HL-60/S4 (cell line): Measurements from ENCODE around the gene EIF4E1B.

Source experiments
- in situ Hi-C: fragments of 300-500 bp; cut with MboI; formaldehyde crosslinking; loops from 2 replicates; pipeline ENCODE4 v1.14.3; 2022; ENCODE audit warnings: low sequenced_read_pairs

The EIF4E1B gene

DNA sequence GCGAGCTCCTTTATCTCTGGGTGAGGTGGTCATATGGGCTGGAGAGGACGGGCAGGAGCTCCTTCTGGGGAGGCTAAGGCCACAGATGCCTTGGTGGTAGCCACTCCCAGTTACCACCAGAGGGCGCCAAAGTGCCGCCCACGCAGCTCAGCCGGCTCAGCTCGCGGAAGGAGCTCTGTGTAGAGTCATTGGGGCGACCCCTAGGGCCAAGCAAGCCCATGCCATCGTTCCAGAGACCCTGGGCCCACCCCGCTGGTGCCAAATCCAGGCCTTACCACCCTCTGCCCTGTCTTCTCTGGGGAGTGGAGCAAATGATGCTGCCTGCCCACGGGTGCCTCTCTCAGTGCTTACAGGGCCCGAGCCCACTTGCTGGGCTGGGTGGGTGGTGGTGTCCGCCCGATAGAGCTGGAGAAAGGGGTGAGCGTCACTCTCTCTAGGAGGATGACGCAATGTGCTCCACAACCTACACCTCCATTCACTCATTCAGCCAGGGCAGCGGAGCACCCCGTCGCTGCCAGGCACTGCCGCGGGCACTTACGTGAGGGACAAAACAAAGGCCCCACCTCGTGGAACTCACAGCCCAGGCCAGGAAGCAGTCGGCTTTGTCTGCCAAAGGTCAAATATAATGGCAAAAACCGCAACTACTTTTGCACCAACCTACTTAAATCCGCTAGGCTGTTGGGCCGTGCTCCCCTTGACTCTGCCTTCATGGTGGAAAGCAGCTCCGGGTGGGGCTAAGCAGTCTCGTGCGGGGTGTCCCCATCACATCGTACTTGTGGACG lies 30.6 kb downstream of the EIF4E1B start:
- in situ Hi-C loops, result loop anchor here (10.0 kb wide), 1 partner anchor 294 kb away; no protein-coding TSS in a partner anchor

DNA sequence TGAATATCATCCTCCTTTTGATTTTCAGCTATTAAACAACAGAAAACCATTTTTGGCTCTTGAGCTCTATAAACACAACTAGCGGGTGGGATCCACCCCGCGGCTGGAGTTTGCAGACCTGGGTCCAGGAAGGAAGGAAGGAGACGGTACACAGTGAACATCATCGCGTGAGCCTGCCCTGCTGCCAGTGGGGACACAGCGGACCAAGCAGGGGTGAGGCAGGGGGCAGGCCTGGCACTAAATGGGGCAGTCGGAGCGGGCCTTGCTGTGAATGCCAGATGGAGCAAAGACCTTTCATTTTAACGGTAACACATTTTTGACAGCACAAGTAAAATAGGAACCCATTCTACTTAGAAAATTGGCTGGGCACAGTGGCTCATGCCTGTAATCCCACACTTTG lies 31.2 kb downstream of the EIF4E1B start:
- in situ Hi-C loops, result loop anchor here (10.0 kb wide), 1 partner anchor 293 kb away; no protein-coding TSS in a partner anchor

DNA sequence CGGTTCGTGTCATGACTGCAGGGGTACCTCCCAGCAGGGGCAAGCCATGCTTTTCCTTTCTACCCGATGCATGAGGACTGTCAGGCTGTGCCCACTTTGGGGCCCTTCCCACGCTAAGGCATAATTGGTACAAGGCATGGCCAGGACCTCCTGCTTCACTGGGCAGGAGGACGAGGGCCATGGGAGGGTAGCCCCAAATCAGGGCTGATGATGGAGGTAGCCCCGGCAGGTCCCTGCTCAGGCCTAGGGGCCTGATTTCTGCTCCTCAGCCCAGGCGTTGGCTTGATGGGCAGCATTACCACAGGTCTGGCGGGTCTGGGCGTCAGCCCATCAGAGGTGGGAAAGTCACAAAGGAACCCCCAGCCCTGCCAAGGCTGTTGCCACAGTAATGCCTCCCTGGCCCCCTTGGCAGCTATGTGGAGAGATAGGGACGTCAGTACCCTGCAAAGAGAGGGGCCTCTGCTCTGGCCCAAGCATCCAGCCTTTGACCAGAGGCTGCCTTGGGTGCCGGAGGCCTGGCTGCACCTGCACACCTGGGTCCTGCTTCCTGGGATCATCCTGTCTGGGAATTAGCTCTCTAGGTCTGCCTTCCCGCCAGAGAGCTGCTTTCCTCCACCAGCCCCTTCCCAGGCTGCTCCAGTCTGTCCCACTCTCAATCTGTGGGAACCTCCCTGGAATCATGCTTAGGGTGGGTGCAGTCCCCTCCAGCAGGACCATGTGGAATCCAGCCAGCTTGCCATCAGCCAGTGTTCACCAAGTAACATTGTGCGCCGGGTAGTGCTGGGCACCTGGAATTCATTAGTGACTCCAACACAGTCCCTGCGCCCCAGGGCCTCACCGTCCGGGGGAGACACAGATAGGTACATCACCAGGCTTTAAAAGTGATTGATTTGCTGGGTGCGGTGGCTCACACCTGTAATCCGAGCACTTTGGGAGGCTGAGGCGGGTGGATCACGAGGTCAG lies 32.2 kb downstream of the EIF4E1B start:
- in situ Hi-C loops, result loop anchor here (10.0 kb wide), 1 partner anchor 292 kb away; no protein-coding TSS in a partner anchor

DNA sequence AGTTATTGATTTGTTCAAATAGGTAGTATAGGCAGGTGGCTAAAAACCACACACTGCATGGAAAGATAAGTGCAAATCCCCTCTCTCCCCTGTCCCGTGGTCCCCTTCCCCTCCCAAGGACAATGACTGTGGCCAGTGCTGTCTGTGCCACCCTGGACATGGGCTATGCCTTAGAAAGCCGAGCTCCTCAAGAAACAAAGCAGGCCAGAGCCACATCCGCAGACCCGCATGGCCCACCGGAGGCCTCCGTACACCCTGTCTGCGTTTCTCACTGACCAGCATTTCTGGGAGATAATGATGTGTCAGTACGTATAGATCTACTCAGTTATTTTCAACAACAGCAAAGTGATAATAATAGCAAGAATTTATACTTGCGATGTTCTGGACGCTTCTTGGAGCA lies 33.1 kb downstream of the EIF4E1B start:
- in situ Hi-C loops, result loop anchor here (10.0 kb wide), 1 partner anchor 291 kb away; no protein-coding TSS in a partner anchor

DNA sequence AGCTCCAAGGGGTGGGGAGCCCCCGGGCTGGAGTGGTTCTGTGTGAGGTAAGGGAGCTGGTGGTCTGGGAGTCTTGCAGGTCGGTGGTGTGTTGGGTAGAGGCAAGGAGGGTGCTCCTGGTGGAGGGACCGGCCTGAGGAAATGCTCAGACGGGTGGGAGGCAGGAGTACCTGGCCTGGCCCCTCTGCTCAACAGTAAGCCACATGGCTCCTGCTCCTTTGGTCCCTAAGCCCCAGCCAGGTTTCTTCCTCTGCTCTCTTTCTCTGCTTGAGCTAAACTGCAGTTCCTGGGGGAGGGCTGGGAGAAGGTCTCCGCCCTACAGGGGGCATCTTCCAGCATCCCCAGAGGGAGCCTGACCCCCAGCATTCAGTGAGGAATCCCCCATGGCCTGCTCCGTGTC lies 34.0 kb downstream of the EIF4E1B start:
- in situ Hi-C loops, result loop anchor here (10.0 kb wide), 1 partner anchor 290 kb away; no protein-coding TSS in a partner anchor

DNA sequence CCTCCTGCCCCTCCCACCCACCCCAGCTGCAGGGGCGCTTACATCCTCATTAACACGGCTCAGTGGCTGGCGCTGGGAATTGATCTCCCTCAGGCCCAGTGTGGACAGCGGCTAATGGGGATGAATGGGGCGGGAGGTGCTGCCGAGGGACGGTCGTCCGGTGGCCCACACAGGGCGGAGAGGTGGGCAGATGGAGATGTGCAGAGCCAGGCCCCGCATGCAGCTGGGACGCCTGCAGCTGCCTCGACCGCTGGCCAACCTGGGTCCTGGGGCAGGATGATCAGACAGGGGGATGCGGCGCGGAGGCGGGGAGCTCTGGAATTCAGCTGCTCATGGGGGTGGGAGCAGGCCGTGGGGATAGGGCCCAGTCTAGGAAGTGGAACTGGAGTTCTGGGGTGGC lies 34.4 kb downstream of the EIF4E1B start:
- in situ Hi-C loops, result loop anchor here (5.0 to 10.0 kb wide), 2 partner anchors 290 to 442 kb away; no protein-coding TSS in a partner anchor

DNA sequence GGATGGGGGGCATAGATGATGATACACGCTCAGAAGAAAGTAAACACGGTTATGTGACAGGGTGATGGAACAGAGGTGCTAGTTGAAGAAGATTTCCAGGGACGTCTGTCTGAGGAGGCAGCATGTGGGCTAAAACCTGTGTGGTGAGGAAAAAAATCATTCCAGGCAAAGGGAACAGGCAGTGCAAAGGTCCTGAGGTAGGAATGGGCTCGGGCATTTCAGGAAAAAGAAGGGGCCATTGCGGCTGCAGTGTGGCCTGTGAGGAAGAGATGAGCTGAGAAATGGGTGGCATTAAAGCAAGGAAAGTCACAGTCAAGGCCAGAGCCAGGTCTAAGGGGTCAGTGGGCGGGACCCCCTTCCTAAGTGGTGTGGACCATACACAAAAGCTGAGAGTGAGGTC lies 35.0 kb downstream of the EIF4E1B start:
- in situ Hi-C loops, result loop anchor here (5.0 to 10.0 kb wide), 2 partner anchors 289 to 442 kb away; no protein-coding TSS in a partner anchor

DNA sequence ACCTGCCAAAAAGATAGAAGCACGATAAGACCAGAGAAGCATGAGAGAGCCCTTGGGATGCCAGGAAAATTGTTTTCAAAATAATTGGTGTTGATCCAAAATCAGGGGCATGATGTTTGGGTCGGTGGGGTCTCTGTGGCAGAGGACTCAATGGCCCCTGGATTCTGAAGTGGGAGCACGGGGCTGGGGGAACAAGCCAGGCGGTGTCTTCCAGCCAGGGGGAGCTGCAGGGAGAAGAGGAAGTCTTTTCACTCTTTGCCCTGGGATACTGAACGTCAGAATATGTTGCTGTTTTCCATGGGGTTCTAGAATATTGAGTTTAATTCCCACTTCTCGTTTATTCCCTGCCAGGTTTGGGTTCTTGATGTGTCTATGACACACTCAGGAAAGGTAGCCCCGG lies 37.2 kb downstream of the EIF4E1B start:
- in situ Hi-C loops, result loop anchor here (5.0 to 10.0 kb wide), 2 partner anchors 287 to 440 kb away; no protein-coding TSS in a partner anchor

DNA sequence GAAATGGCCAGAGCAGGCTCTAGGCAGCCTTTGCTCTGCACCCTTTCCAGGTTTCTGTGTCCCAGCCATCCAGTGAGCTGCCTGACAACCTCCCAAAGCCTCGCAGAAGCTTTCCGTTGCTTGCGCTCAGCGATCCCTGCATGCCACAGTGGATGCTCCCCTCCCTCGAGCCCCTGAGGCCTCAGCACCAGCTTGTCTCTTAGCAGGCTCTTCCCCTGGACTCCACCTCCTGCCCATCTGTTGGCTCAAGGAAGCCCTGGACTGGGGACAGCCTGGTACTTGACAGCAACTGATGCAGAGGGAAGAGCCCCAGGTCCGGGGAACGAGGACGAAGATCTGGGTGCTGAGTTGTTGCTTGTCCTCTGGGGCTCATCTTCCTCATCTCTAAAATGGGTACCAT lies 40.0 kb downstream of the EIF4E1B start:
- in situ Hi-C loops, result no loop called here

DNA sequence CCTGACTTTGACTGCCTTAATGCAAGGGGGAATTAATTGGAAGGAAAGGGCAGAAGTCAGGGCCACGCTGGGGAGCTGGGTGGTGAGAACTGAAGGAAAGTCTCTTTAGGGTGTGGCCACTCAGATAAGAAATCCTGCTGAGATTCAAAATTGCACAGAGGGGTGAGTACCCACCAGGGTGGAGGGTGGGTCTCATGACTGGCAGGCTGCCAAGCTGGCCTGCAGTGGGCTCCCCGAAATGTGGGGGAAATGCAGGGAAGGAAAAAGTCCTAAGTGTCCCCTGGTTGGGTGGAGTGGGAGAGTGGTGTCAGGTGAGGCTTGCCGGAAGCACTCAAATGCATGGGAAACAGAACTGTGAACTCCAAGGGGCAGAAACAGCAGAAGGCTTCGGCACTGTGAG lies 40.9 kb downstream of the EIF4E1B start:
- in situ Hi-C loops, result no loop called here

DNA sequence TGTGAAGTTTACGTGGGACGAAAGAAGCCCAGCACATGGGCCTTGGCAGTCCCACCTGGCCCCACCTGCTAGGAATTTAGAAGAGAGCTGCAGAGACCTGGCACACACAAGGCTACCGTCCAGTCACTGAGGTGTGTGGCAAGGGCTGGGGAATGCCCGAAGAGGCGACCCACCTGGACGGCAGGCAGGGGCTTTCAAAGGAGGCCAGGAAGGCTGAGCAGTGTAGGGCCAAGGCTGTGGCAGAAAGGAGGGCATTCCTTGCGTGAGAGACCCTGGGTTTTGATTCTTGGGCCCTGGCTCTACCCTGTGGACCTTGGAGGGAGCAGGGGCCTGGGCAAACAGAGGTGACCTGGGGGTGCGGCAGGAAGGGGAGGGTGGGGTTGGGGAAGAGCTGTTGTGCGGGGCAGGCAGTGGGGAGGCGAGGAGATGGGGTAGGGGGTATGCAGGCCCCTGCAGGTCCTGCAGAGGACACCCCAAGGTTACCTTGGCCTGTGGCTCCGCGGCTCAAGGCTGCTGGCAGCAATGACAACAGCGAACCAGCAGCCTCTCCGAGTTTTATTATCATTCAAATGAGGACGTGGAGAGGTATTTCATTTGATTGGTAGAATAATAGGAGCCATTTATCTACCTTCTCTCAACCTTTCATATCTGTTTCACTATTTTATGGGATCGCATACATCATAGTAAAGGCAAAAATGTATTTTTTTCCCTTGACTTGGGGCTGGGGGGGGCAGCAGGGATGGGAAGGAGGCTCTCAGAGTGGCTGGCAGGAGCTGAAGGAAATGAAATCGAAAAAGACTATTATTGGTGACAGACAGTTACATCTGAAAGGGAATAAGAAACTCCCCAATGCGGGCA lies 41.6 kb downstream of the EIF4E1B start:
- in situ Hi-C loops, result no loop called here

DNA sequence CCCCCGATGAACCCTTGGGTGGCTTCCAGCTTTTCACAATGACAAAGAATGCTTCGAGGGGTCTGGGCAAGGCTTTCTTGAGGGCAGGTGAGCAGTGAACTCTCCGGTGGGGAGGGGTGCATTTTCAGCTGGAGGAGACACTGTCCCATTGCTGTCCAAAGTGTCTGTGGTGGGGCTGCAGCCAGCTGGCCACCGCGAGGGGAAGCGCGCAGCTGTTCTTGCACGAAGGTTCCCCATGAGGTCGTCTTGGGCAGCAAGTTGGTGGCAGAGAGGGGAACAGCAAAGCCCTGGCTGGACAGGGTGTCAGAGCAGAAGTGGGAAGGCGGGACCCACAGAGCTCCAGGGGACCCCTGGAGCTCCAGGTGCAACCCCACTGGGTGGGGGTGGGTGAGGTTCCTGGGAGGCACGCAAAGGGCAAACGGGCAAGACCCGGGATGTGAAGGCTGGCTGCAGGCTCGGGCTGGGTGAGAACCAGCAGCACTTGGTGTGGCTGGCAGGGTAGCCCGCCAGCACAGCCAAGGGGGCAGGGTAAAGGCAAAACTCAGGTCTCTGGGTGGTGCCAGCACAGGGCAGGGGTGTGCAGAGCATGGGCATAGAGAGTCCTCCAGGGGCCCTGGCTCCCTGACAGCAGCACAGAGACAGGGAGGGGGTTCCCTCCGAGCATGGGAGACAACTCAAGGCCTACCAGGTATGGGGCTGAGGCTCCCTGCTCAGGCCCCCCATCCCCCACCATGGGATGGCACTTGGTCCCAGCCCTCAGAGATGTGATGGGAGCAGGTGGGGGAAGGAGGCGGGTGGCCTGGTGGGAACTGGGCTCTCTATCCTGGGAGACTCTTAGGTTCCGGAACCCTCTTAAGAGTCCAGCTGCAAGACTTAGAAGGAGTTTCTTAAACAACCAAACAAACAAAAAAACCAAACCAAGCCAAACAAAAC lies 43.4 kb downstream of the EIF4E1B start:
- in situ Hi-C loops, result no loop called here

DNA sequence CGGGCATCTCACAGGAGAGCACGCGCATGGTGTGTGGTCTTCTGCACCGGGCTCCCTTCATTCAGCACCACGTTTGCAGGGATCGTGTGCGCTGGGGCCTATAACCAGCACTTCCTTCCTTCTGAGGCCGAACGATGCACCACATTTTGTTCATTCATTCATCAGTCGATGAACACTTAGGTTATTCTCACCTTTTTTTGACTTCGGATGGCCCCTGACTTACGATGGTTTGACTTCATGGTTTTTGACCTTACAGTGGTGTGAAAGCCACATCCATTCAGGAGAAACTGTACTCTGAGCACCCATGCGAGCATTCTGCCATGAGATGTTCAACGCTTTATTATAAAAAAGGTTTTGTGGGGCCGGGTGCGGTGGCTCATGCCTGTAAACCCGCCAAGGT lies 44.3 kb downstream of the EIF4E1B start:
- in situ Hi-C loops, result no loop called here

DNA sequence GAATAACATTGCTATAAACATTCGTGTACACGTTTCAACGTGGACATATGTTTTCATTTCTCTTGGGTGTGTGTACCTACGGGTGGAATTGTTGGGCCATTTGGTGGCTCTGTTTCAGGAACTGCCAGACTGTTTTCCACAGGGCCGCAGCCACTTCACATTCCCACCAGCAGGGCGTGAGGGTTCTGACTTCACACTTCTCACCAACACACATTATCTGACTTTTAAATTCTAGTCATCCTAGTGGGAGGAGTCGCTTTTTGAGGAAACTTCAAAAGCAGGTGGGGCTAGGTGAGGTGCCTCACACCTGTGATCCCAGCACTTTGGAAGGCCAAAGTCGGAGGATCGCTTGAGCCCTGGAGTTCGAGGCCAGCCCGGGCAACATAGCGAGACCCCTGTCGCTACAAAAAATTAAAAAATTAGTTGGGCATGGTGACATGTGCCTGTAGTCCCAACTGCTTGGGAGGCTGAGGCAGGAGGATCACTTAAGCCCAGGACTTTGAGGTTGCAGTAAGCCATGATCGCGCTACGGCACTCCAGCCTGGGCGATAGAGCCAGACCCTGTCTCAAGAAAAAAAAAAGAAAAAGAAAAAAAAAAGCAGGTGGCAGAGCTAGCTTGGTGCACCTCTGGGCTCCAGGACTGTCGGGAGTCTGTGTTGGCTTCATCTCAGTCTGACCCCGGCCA lies 45.3 kb downstream of the EIF4E1B start:
- in situ Hi-C loops, result no loop called here

DNA sequence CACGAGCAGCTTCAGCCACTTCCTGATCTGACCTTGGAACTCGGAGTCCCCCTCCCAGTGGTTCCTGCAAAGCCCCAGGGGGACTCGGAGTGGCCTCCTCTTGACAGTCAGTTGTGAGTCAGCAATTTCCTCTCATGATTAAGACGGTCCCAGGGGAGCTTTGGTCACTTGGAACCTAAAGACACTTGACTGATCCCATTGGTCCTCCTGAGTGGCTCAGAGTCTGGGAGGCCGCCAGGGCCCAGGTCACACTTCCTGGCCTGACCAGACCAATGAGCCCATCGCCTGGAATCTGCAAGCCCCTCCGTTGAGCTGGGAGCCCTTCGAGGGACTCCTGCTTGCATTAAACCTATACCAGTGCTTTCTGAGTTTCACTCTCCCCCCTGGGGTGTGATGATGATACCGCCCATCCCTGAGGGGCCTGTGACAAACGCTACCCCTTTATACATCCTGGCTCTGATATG lies 45.9 kb downstream of the EIF4E1B start:
- in situ Hi-C loops, result no loop called here

DNA sequence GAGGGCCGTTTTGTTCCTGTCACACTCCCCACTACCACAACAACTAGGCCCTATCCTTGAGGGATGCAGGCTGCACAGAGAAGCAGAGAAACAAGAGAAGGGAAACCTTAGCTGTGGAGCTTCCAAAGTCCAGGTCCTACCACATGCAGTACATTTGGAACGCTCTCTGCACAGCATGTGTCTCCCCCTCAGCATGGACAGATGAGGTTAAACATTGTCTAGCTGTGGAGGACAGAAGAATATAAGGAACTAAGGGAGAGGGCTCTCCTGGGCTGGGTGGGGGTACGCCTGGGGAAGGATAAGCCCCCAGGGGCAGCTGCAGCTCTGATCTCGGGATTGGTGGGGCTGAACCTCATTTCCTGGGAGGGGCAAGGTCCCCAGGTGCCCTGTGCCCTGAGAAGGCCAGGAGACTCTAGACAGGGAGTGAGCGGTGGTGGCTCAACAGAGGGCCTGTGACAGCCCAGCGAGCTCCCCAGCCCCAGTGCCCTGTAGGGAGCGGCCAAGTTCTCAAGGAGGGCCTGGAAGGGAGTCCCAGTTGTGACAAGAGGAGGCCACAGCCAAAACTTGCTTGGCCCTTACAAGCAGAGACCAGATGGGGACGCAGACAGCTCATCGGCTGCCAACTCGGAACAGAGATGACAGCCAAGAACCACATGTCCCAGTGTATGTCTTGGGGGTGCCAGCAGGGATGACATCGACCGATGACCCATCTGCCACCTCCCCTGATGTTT lies 46.9 kb downstream of the EIF4E1B start:
- in situ Hi-C loops, result no loop called here

DNA sequence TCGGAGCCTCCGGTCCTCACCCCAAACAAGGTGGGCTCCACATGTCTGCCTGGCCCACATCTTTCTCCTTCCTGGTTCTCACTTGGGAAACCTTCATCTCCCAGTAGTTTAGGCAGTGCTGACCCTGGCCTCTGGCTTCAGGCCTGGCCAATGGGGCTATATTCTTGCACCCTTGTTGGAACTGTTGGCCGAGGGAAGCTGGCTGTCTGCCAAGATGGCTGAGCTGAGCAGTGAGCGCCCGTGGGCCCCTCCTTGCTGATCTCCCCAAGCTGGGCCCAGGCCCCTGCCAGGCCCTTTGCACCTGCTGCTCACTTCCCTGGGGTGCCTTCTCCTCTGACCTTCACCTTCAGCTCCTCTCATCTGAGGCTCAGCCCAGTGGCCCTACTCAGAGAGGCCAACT lies 48.1 kb downstream of the EIF4E1B start:
- in situ Hi-C loops, result no loop called here
